ENCODE measurements around the gene ATP5PD.

GRCh38 chr17:74994440-74994839, 52.3 kb downstream of the ATP5PD start:
- TF ChIP-seq POLR2A (IDR thresholded peaks at IDR 0.05), result no peak
- TF ChIP-seq CTCF (IDR thresholded peaks at IDR 0.05), result no peak
- no peak for TF ChIP-seq POLR2AphosphoS5 (IDR thresholded peaks at IDR 0.05)

Data from breast epithelium (tissue), 3 donors.